ENCODE results near the gene TRIM33.

The TRIM33 gene

GRCh38 chr1:114547076-114547475 is 36.1 kb upstream of the TRIM33 start:
- Histone ChIP-seq H3K9me2 (replicated peaks; ENCODE audit: control insufficient read depth, low read length) (no peaks in the 10 kb centered on the region), H3K4me3 (ENCODE audit: low read length) (no peak overlapping the region), H3K4me2 (ENCODE audit: low read length) (no peak overlapping the region), H3K79me2 (ENCODE audit: control insufficient read depth, low read length) (no peaks in the 10 kb centered on the region), H4K20me1 (ENCODE audit: control insufficient read depth, insufficient read depth, low read depth, low read length) (no peaks in the 10 kb centered on the region), H3K36me3 (ENCODE audit: control insufficient read depth, low read length) (no peaks in the 10 kb centered on the region), H3K27ac (ENCODE audit: low read depth, low read length) (no peak overlapping the region), H3K9me3 (ENCODE audit: control insufficient read depth, insufficient read depth, low read length) (no peaks in the 10 kb centered on the region), H3K27me3 (ENCODE audit: control insufficient read depth, low read length) (no peaks in the 10 kb centered on the region), H3F3A (ENCODE audit: control insufficient read depth, insufficient read depth) (no peaks in the 10 kb centered on the region), H3K4me1 (ENCODE audit: control insufficient read depth, low read length) (no peaks in the 10 kb centered on the region)
- no peak for TF ChIP-seq CTCF (IDR thresholded peaks at IDR 0.05; ENCODE audit: low read depth, low read length, poor library complexity, severe bottlenecking)
- no peak for TF ChIP-seq EZH2phosphoT487 (IDR thresholded peaks at IDR 0.05; ENCODE audit: borderline replicate concordance, low read length)

- Histone ChIP-seq H3K4me1 (ENCODE audit: control insufficient read depth, low read length) (no peaks in the 10 kb centered on the region), H3K27ac (ENCODE audit: low read depth, low read length) (no peak overlapping the region), H3K4me3 (ENCODE audit: low read length) (no peak overlapping the region), H3K79me2 (ENCODE audit: control insufficient read depth, low read length) (no peaks in the 10 kb centered on the region), H3K27me3 (ENCODE audit: control insufficient read depth, low read length) (no peaks in the 10 kb centered on the region), H4K20me1 (ENCODE audit: control insufficient read depth, insufficient read depth, low read depth, low read length) (no peaks in the 10 kb centered on the region), H3K9me2 (replicated peaks; ENCODE audit: control insufficient read depth, low read length) (no peaks in the 10 kb centered on the region), H3K36me3 (ENCODE audit: control insufficient read depth, low read length) (no peaks in the 10 kb centered on the region), H3K9me3 (ENCODE audit: control insufficient read depth, insufficient read depth, low read length) (no peaks in the 10 kb centered on the region), H3F3A (ENCODE audit: control insufficient read depth, insufficient read depth) (no peaks in the 10 kb centered on the region), H3K4me2 (ENCODE audit: low read length) (no peak overlapping the region)
- TF ChIP-seq CTCF (IDR thresholded peaks at IDR 0.05; ENCODE audit: low read depth, low read length, poor library complexity, severe bottlenecking) (no peak), EZH2phosphoT487 (IDR thresholded peaks at IDR 0.05; ENCODE audit: borderline replicate concordance, low read length) (no peak)
Observed at GRCh38 chr1:114545796-114546195, 34.8 kb upstream of the TRIM33 start.

- no peak overlapping the region for H3K4me3 ChIP-seq (ENCODE audit: low read length)
- no peaks in the 10 kb centered on the region for H3K79me2 ChIP-seq (ENCODE audit: control insufficient read depth, low read length)
- no peaks in the 10 kb centered on the region for H3K4me1 ChIP-seq (ENCODE audit: control insufficient read depth, low read length)
- no peak for TF ChIP-seq CTCF (IDR thresholded peaks at IDR 0.05; ENCODE audit: low read depth, low read length, poor library complexity, severe bottlenecking)
- TF ChIP-seq EZH2phosphoT487 (IDR thresholded peaks at IDR 0.05; ENCODE audit: borderline replicate concordance, low read length) = no peak
- H3K36me3 ChIP-seq (ENCODE audit: control insufficient read depth, low read length) = no peaks in the 10 kb centered on the region
- H3K27ac ChIP-seq (ENCODE audit: low read depth, low read length) = no peak overlapping the region
- 0 out of 2 replicates have a peak, but pooled peaks cover 2% of the 10 kb centered on the region for H3K27me3 ChIP-seq (ENCODE audit: control insufficient read depth, low read length)
- H4K20me1 ChIP-seq (ENCODE audit: control insufficient read depth, insufficient read depth, low read depth, low read length) = no peaks in the 10 kb centered on the region
- no peak overlapping the region for H3K4me2 ChIP-seq (ENCODE audit: low read length)
- no peaks in the 10 kb centered on the region for H3F3A ChIP-seq (ENCODE audit: control insufficient read depth, insufficient read depth)
- H3K9me3 ChIP-seq (ENCODE audit: control insufficient read depth, insufficient read depth, low read length) = no peaks in the 10 kb centered on the region
- H3K9me2 ChIP-seq (replicated peaks; ENCODE audit: control insufficient read depth, low read length) = no peaks in the 10 kb centered on the region
Observed at GRCh38 chr1:114545315-114545714, 34.3 kb upstream of the TRIM33 start.

GRCh38 chr1:114540821-114541220 is 29.8 kb upstream of the TRIM33 start:
- Histone ChIP-seq H3K9me3 (ENCODE audit: control insufficient read depth, insufficient read depth, low read length) (no peaks in the 10 kb centered on the region), H3F3A (ENCODE audit: control insufficient read depth, insufficient read depth) (no peaks in the 10 kb centered on the region), H3K4me2 (ENCODE audit: low read length) (no peak overlapping the region), H3K27ac (ENCODE audit: low read depth, low read length) (no peak overlapping the region), H4K20me1 (ENCODE audit: control insufficient read depth, insufficient read depth, low read depth, low read length) (no peaks in the 10 kb centered on the region), H3K4me1 (ENCODE audit: control insufficient read depth, low read length) (no peaks in the 10 kb centered on the region), H3K9me2 (replicated peaks; ENCODE audit: control insufficient read depth, low read length) (no peaks in the 10 kb centered on the region), H3K36me3 (ENCODE audit: control insufficient read depth, low read length) (no peaks in the 10 kb centered on the region), H3K4me3 (ENCODE audit: low read length) (no peak overlapping the region), H3K27me3 (ENCODE audit: control insufficient read depth, low read length) (0 out of 2 replicates have a peak, but pooled peaks cover 6% of the 10 kb centered on the region), H3K79me2 (ENCODE audit: control insufficient read depth, low read length) (no peaks in the 10 kb centered on the region)
- TF ChIP-seq CTCF (IDR thresholded peaks at IDR 0.05; ENCODE audit: low read depth, low read length, poor library complexity, severe bottlenecking) (no peak), EZH2phosphoT487 (IDR thresholded peaks at IDR 0.05; ENCODE audit: borderline replicate concordance, low read length) (no peak)

Measured in DOHH2 (cell line).